H1 (cell line): ENCODE data around the gene IGF1. TPM values are rescaled to one million over a fixed set of nuclear protein-coding genes. Genes with fewer than 3 reads are reported as not detected.

Experiments used
- CTCF ChIA-PET: fragments of 300-600 bp; sonication (Branson Sonifier 250); formaldehyde crosslinking; loops from one replicate; lab custom pipeline; 2021; ENCODE audit not compliant: partially characterized antibody; lab: Charles Lee
- POLR2A ChIA-PET: fragments of 300-600 bp; sonication (Branson Sonifier 250); formaldehyde crosslinking; loops from one replicate; lab custom pipeline; 2021; ENCODE audit warnings: inconsistent platforms; ENCODE audit not compliant: partially characterized antibody; lab: Charles Lee
- DNase-seq, 2 experiments: peaks; one replicate each; pipeline versions ENCODE4 v3.0.0 to v3.0.0-alpha.2; 2010 to 2022; ENCODE audit warnings: low spot score in 2 of 2, low read depth in 1 of 2, mixed read lengths in 1 of 2
- FAIRE-seq: peaks from 2 replicates; lab custom pipeline; 2011; peaks lifted over from hg19 to GRCh38; lab: Jason Lieb, UNC
- H2AFZ ChIP-seq: 2 replicates; pipeline ENCODE4 v1.8.1; 2012; ENCODE audit warnings: low read length, inconsistent platforms
- H2AK5ac ChIP-seq: 2 replicates; pipeline ENCODE4 v1.6.1; 2013; ENCODE audit warnings: low read depth, low read length
- H2BK120ac ChIP-seq: replicated peaks from 2 replicates; pipeline ENCODE3; 2013; ENCODE audit warnings: low read depth, low read length, inconsistent platforms
- H2BK12ac ChIP-seq: 2 replicates; pipeline ENCODE4 v1.6.1; 2013; ENCODE audit warnings: low read depth, low read length
- H2BK15ac ChIP-seq: 2 replicates; pipeline ENCODE4 v1.6.1; 2013; ENCODE audit warnings: low read length
- H2BK20ac ChIP-seq: 2 replicates; pipeline ENCODE4 v1.6.1; 2013; ENCODE audit warnings: low read length
- H2BK5ac ChIP-seq: 2 replicates; pipeline ENCODE4 v1.6.1; 2013; ENCODE audit warnings: low read depth, low read length
- H3K14ac ChIP-seq: 2 replicates; pipeline ENCODE4 v1.6.1; 2013; ENCODE audit warnings: inconsistent platforms; ENCODE audit not compliant: insufficient read length
- H3K18ac ChIP-seq: 2 replicates; pipeline ENCODE4 v1.6.1; 2013; ENCODE audit warnings: low read length; ENCODE audit errors: extremely low read depth
- H3K23ac ChIP-seq: 2 replicates; pipeline ENCODE4 v1.6.1; 2013; ENCODE audit warnings: inconsistent platforms; ENCODE audit not compliant: insufficient read length
- H3K23me2 ChIP-seq: 2 replicates; pipeline ENCODE4 v1.6.1; 2013; ENCODE audit warnings: low read depth, low read length
- H3K27ac ChIP-seq: 2 replicates; pipeline ENCODE4 v1.6.1; 2011; ENCODE audit warnings: low read depth, low read length, inconsistent platforms
- H3K27me3 ChIP-seq, 4 experiments: replicated peaks in 1 of 4; 1 replicate in 1 of 4; 2 replicates in 3 of 4; pipeline versions ENCODE4 v1.6.1 to v1.8.1; 2011 to 2013; ENCODE audit warnings: low read length in 3 of 4, mild to moderate bottlenecking in 3 of 4, inconsistent platforms in 2 of 4, mixed read lengths in 2 of 4, moderate library complexity in 1 of 4; ENCODE audit not compliant: control insufficient read depth in 3 of 4, insufficient read depth in 3 of 4; ENCODE audit errors: extremely low read depth in 1 of 4
- H3K36me3 ChIP-seq, 4 experiments: 2 replicates each; pipeline versions ENCODE4 v1.6.1 to v1.8.1; 2011 to 2013; ENCODE audit warnings: mild to moderate bottlenecking in 4 of 4, low read length in 3 of 4, moderate library complexity in 2 of 4, control low read depth in 1 of 4, inconsistent platforms in 1 of 4; ENCODE audit not compliant: insufficient read depth in 4 of 4, control insufficient read depth in 2 of 4
- H3K4ac ChIP-seq: replicated peaks from 2 replicates; pipeline ENCODE3; 2013; ENCODE audit warnings: low read length, low read depth, mixed read lengths, inconsistent platforms; ENCODE audit not compliant: insufficient read length
- H3K4me1 ChIP-seq, 4 experiments: replicated peaks in 1 of 4; 1 replicate in 1 of 4; 2 replicates in 3 of 4; pipeline versions ENCODE4 v1.6.1 to v1.8.1; 2011 to 2013; ENCODE audit warnings: low read length in 3 of 4, inconsistent platforms in 2 of 4, mixed read lengths in 1 of 4; ENCODE audit not compliant: insufficient read depth in 4 of 4, control insufficient read depth in 3 of 4
- H3K4me2 ChIP-seq, 2 experiments: 2 replicates each; pipeline versions ENCODE4 v1.6.1 to v1.8.1; 2011 to 2013; ENCODE audit warnings: low read depth in 2 of 2, low read length in 2 of 2, control low read depth in 1 of 2, inconsistent platforms in 1 of 2, mild to moderate bottlenecking in 1 of 2; ENCODE audit not compliant: insufficient read depth in 1 of 2
- H3K4me3 ChIP-seq, 4 experiments: fragments of 200-600, 300-600 bp in 1 of 4; sonication (generic), shearing (Covaris generic), sonication (Bioruptor Twin) in 1 of 4; 2 replicates each; pipeline versions ENCODE4 v1.5.1 to v1.8.1; 2011 to 2016; ENCODE audit warnings: low read length in 4 of 4, low read depth in 3 of 4, control low read depth in 2 of 4, inconsistent platforms in 2 of 4, mild to moderate bottlenecking in 2 of 4, mixed read lengths in 1 of 4, moderate library complexity in 1 of 4; ENCODE audit not compliant: insufficient read depth in 2 of 4; ENCODE audit errors: extremely low read depth in 1 of 4
- H3K56ac ChIP-seq: replicated peaks from 2 replicates; pipeline ENCODE3; 2013; ENCODE audit warnings: low read depth, mild to moderate bottlenecking, mixed read lengths, low read length, inconsistent platforms; ENCODE audit not compliant: insufficient read length
- H3K79me1 ChIP-seq: 2 replicates; pipeline ENCODE4 v1.6.1; 2013; ENCODE audit warnings: low read depth, low read length, control low read depth
- H3K79me2 ChIP-seq, 2 experiments: 2 replicates each; pipeline versions ENCODE4 v1.6.1 to v1.8.1; 2012 to 2013; ENCODE audit warnings: low read length in 2 of 2, mild to moderate bottlenecking in 2 of 2, inconsistent platforms in 1 of 2; ENCODE audit not compliant: insufficient read depth in 2 of 2, control insufficient read depth in 1 of 2
- H3K9ac ChIP-seq, 4 experiments: replicated peaks in 1 of 4; 1 replicate in 1 of 4; 2 replicates in 3 of 4; pipeline versions ENCODE4 v1.6.1 to v1.8.1; 2011 to 2013; ENCODE audit warnings: low read depth in 3 of 4, low read length in 3 of 4, control low read depth in 2 of 4, mild to moderate bottlenecking in 2 of 4, moderate library complexity in 2 of 4, inconsistent platforms in 1 of 4; ENCODE audit errors: extremely low read depth in 1 of 4
- H3K9me3 ChIP-seq, 2 experiments: 2 replicates each; pipeline versions ENCODE4 v1.6.1 to v1.8.1; 2012 to 2013; ENCODE audit warnings: mild to moderate bottlenecking in 2 of 2, moderate library complexity in 2 of 2, control low read depth in 1 of 2, inconsistent platforms in 1 of 2, low read depth in 1 of 2, low read length in 1 of 2, mixed read lengths in 1 of 2; ENCODE audit not compliant: insufficient read depth in 2 of 2
- H4K20me1 ChIP-seq, 2 experiments: replicated peaks in 1 of 2; 2 replicates each; pipeline versions ENCODE3 to v1.8.1; 2011 to 2013; ENCODE audit warnings: inconsistent platforms in 2 of 2, low read length in 2 of 2, mild to moderate bottlenecking in 1 of 2; ENCODE audit not compliant: insufficient read depth in 2 of 2, control insufficient read depth in 1 of 2
- H4K5ac ChIP-seq: 2 replicates; pipeline ENCODE4 v1.6.1; 2013; ENCODE audit warnings: low read length, low read depth, mixed read lengths, inconsistent platforms; ENCODE audit not compliant: insufficient read length
- H4K8ac ChIP-seq: 2 replicates; pipeline ENCODE4 v1.8.0; 2013; ENCODE audit warnings: mild to moderate bottlenecking, moderate library complexity, low read length, inconsistent platforms; ENCODE audit not compliant: insufficient read depth; ENCODE audit errors: extremely low read depth
- H4K91ac ChIP-seq: replicated peaks from 2 replicates; pipeline ENCODE3; 2013; ENCODE audit warnings: low read length, mixed read lengths, inconsistent platforms; ENCODE audit not compliant: insufficient read length
- PHF8 ChIP-seq: fragments of 200-600 bp; sonication (generic); conservative IDR thresholded peaks from 2 replicates; pipeline ENCODE4 v1.7.1; 2012; ENCODE audit warnings: low read depth, mild to moderate bottlenecking, inconsistent platforms, low read length, moderate library complexity
- WGBS, 2 experiments: shearing (Covaris generic) in 1 of 2; methylation state at CpG; one replicate each; pipeline versions ENCODE4 v1.1.6 to v1.1.7; 2013 to 2015; ENCODE audit warnings: low lambda C conversion rate in 2 of 2, mixed read lengths in 2 of 2, inconsistent platforms in 1 of 2, low coverage in 1 of 2, missing lambda C conversion rate in 1 of 2; ENCODE audit not compliant: insufficient replicate concordance in 2 of 2, insufficient coverage in 1 of 2, insufficient read length in 1 of 2; ENCODE audit errors: extremely low coverage in 1 of 2, missing lambda C conversion rate in 1 of 2; 5-methylcytosine and 5-hydroxymethylcytosine counted together
- polyA plus RNA-seq, 7 experiments: library from polyadenylated mRNA; depleted of rRNA in 3 of 7; stranded (reverse) in 5 of 7; unstranded in 2 of 7; fragments of >200 nt in 5 of 7; fragments of 200-250 nt in 2 of 7; gene quantifications; 1 replicate in 5 of 7; 2 replicates in 1 of 7; 4 replicates in 1 of 7; pipeline versions ENCODE4 v1.2.1 to v1.2.3, GENCODE V29; 2011 to 2013; ENCODE audit warnings: missing spikeins in 2 of 7, mixed read lengths in 2 of 7
- total RNA-seq: library from RNA; stranded (reverse); fragmentation: NEBNext Ultra II Directional; extraction: Animal tissue kit (Norgen Biotek cat#: 25700); gene quantifications from 2 replicates; pipeline ENCODE4 v1.2.1, GENCODE V29; 2021

The IGF1 gene
- total and polyA plus RNA-seq, 2 of the 8 experiments (the other 6 are each of a cell fraction or from before 2014, with no cell fraction given), result not detected

- Histone ChIP-seq H2BK120ac (no peak overlapping the region), H2BK15ac (no peak overlapping the region), H3K27me3 (no peaks in the 10 kb centered on the region), H3K18ac (no peak overlapping the region), H4K8ac (no peak overlapping the region), H3K9me3 (no peaks in the 10 kb centered on the region), H3K27ac (no peak overlapping the region), H3K4me2 (no peak overlapping the region), H3K4me3 (no peak overlapping the region), H2BK12ac (no peak overlapping the region), H3K23ac (no peak overlapping the region), H3K4ac (no peak overlapping the region), H4K5ac (no peak overlapping the region), H3K79me1 (no peaks in the 10 kb centered on the region), H3K4me1 (no peaks in the 10 kb centered on the region), H3K23me2 (no peaks in the 10 kb centered on the region; the same call in 1 of the 2 replicates), H2BK5ac (no peak overlapping the region), H3K56ac (no peak overlapping the region), H4K91ac (no peak overlapping the region), H3K79me2 (no peaks in the 10 kb centered on the region), H3K14ac (no peak overlapping the region), H3K9ac (no peak overlapping the region), H4K20me1 (no peaks in the 10 kb centered on the region), H2AFZ (peak overlapping the region; percentile 59; the same call in 1 of the 2 replicates), H2BK20ac (no peak overlapping the region), H3K36me3 (no peaks in the 10 kb centered on the region), H2AK5ac (no peak overlapping the region)
- ChIA-PET POLR2A (no interaction called here), CTCF (interaction anchor here (0.7 to 1.8 kb wide), 6 partner anchors 8 to 219 kb away, joined by 3 to 7 read pairs (median 4); no protein-coding TSS in a partner anchor)
- FAIRE-seq (no peak), DNase-seq (no peak)
- TF ChIP-seq PHF8, result no peak
- 85% methylated on average over 1 of the region's 1 CpG; no CpG with 5 or more reads in 1 of the 2 experiments for WGBS, 2 experiments
Observed at GRCh38 chr12:102521662-102522277, 41.4 kb upstream of the IGF1 start.
